Panc1 (cell line): ENCODE results near the gene IL1R2.

Source experiments
- CTCF ChIP-seq: fragments of 450-650 bp; IDR thresholded peaks from 2 replicates; pipeline ENCODE4 v1.5.1; 2017; ENCODE audit warnings: mild to moderate bottlenecking
- POLR2AphosphoS5 ChIP-seq: IDR thresholded peaks from 2 replicates; pipeline ENCODE4 v1.6.1; 2012; ENCODE audit warnings: mild to moderate bottlenecking, low read depth, low read length, moderate library complexity
- TCF7L2 ChIP-seq: IDR thresholded peaks from 2 replicates; pipeline ENCODE4 v1.6.1; 2011; ENCODE audit warnings: mild to moderate bottlenecking, low read depth, low read length, inconsistent platforms
- TF ChIP-seq, protein P1 (sequence below), 2 experiments: IDR thresholded peaks; 2 replicates each; pipeline ENCODE4 v1.6.1; 2011 to 2012; ENCODE audit warnings: low read depth in 2 of 2, control low read depth in 1 of 2, low read length in 1 of 2, mild to moderate bottlenecking in 1 of 2, moderate library complexity in 1 of 2; ENCODE audit not compliant: insufficient read depth in 1 of 2

DNA sequence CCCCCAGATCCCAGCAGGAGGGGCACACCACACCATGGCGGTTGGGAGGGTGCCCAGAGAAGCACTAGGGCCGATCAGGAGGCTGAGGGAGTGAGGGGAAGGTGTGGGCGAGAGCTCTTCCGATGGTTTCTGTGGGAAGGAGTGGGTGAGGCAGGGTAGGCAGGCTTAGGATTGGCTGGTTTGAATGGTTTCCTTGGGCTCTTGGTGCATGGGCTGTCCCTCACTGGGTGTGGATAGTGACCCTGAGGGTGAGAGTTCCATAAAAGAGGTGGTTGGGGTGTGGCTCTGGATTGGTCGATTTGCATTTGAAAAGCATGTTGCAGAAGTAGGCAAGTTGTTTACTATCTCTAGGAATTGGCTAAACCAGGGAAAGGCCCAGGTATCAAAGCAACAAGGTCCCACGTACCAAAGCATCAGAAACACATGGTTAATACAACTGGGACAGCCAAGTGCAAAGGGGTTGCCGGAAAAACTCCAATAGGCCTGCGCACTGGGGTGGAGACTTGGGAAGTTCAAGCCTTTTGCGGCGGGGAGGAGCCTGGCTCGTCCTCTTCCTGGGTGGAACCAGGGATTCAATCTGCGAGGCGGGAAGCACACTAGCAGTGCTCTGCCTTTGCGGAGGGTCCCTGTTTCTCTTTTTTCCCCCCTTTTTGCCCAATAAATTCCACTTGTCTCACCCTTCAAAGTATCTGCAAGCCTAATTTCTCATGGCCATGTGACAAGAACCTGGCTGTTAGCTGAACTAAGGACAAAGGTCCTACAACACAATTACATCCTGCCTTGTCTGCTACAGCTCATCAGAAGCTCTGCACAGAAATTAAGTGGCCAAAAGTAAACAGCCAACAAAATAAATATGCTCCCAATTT is 43.2 kb downstream of the IL1R2 start:
- TF ChIP-seq POLR2AphosphoS5, result no peak
- no peak for TF ChIP-seq CTCF
- TF ChIP-seq, protein P1, sequence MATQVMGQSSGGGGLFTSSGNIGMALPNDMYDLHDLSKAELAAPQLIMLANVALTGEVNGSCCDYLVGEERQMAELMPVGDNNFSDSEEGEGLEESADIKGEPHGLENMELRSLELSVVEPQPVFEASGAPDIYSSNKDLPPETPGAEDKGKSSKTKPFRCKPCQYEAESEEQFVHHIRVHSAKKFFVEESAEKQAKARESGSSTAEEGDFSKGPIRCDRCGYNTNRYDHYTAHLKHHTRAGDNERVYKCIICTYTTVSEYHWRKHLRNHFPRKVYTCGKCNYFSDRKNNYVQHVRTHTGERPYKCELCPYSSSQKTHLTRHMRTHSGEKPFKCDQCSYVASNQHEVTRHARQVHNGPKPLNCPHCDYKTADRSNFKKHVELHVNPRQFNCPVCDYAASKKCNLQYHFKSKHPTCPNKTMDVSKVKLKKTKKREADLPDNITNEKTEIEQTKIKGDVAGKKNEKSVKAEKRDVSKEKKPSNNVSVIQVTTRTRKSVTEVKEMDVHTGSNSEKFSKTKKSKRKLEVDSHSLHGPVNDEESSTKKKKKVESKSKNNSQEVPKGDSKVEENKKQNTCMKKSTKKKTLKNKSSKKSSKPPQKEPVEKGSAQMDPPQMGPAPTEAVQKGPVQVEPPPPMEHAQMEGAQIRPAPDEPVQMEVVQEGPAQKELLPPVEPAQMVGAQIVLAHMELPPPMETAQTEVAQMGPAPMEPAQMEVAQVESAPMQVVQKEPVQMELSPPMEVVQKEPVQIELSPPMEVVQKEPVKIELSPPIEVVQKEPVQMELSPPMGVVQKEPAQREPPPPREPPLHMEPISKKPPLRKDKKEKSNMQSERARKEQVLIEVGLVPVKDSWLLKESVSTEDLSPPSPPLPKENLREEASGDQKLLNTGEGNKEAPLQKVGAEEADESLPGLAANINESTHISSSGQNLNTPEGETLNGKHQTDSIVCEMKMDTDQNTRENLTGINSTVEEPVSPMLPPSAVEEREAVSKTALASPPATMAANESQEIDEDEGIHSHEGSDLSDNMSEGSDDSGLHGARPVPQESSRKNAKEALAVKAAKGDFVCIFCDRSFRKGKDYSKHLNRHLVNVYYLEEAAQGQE (IDR thresholded peaks at IDR 0.05; ENCODE audit: insufficient read depth in 1 of 2, low read depth in 2 of 2, low read length in 1 of 2), result no peak
- no peak for TF ChIP-seq TCF7L2
